ENCODE results near the gene TMEM239. TPM values are rescaled to one million over a fixed set of nuclear protein-coding genes. Genes with fewer than 3 reads are reported as not detected.

The TMEM239 gene
- polyA plus RNA-seq, 1 donor from 2014 or later, result not detected

DNA sequence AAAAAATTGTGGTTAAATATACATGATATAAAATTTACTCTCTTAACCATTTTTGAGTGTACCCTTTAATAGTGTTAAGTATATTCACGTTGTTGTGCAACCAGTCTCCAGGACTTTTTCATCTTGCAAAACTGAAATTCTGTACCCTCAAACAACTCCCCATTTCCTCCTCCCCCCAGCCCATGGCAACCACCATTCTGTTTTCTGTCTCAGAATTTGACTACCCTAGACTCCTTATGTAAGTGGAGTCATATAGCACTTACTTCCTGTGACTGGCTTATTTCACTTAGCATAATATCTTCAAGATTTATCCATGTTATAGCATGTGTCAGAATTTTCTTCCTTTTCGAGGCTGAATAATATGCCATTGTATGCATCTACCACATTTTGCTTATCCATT, 29.4 kb downstream of the TMEM239 start:
- Histone ChIP-seq H3K9me3 (ENCODE audit: low read length) (no peaks in the 10 kb centered on the region), H3K9ac (ENCODE audit: low read length) (no peak overlapping the region), H4K20me1 (ENCODE audit: insufficient read depth) (no peaks in the 10 kb centered on the region), H3K4me3 (ENCODE audit: low read length) (no peak overlapping the region), H2AFZ (ENCODE audit: low read depth, low read length) (no peak overlapping the region), H3K27ac (ENCODE audit: low read length) (no peak overlapping the region), H3K27me3 (ENCODE audit: insufficient read depth, low read depth, low read length) (no peaks in the 10 kb centered on the region), H3F3A (ENCODE audit: insufficient read depth, low read length, poor library complexity, severe bottlenecking) (no peaks in the 10 kb centered on the region), H3K79me2 (replicated peaks; ENCODE audit: insufficient read depth, low read length) (peaks cover 3% of the 10 kb centered on the region), H3K4me2 (ENCODE audit: low read length) (no peak overlapping the region), H3K9me2 (ENCODE audit: insufficient read depth, low read length) (no peaks in the 10 kb centered on the region), H3K36me3 (ENCODE audit: insufficient read depth, low read length) (no peaks in the 10 kb centered on the region)
- TF ChIP-seq SMC3 (conservative IDR thresholded peaks at IDR 0.05; ENCODE audit: poor library complexity) (no peak), MXI1 (conservative IDR thresholded peaks at IDR 0.05; ENCODE audit: poor library complexity, severe bottlenecking) (no peak), TAF1 (IDR thresholded peaks at IDR 0.05; ENCODE audit: low read depth) (no peak), EZH2 (IDR thresholded peaks at IDR 0.05; ENCODE audit: borderline replicate concordance, insufficient read depth, low read length, poor library complexity, severe bottlenecking) (no peak), RAD21 (conservative IDR thresholded peaks at IDR 0.05) (no peak), POLR2AphosphoS5 (IDR thresholded peaks at IDR 0.05) (no peak), EP300 (conservative IDR thresholded peaks at IDR 0.05; ENCODE audit: poor library complexity, severe bottlenecking) (no peak)
- TF ChIP-seq, protein P1, sequence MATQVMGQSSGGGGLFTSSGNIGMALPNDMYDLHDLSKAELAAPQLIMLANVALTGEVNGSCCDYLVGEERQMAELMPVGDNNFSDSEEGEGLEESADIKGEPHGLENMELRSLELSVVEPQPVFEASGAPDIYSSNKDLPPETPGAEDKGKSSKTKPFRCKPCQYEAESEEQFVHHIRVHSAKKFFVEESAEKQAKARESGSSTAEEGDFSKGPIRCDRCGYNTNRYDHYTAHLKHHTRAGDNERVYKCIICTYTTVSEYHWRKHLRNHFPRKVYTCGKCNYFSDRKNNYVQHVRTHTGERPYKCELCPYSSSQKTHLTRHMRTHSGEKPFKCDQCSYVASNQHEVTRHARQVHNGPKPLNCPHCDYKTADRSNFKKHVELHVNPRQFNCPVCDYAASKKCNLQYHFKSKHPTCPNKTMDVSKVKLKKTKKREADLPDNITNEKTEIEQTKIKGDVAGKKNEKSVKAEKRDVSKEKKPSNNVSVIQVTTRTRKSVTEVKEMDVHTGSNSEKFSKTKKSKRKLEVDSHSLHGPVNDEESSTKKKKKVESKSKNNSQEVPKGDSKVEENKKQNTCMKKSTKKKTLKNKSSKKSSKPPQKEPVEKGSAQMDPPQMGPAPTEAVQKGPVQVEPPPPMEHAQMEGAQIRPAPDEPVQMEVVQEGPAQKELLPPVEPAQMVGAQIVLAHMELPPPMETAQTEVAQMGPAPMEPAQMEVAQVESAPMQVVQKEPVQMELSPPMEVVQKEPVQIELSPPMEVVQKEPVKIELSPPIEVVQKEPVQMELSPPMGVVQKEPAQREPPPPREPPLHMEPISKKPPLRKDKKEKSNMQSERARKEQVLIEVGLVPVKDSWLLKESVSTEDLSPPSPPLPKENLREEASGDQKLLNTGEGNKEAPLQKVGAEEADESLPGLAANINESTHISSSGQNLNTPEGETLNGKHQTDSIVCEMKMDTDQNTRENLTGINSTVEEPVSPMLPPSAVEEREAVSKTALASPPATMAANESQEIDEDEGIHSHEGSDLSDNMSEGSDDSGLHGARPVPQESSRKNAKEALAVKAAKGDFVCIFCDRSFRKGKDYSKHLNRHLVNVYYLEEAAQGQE (IDR thresholded peaks at IDR 0.05; ENCODE audit: borderline replicate concordance), result no peak
- TF ChIP-seq, protein P2, sequence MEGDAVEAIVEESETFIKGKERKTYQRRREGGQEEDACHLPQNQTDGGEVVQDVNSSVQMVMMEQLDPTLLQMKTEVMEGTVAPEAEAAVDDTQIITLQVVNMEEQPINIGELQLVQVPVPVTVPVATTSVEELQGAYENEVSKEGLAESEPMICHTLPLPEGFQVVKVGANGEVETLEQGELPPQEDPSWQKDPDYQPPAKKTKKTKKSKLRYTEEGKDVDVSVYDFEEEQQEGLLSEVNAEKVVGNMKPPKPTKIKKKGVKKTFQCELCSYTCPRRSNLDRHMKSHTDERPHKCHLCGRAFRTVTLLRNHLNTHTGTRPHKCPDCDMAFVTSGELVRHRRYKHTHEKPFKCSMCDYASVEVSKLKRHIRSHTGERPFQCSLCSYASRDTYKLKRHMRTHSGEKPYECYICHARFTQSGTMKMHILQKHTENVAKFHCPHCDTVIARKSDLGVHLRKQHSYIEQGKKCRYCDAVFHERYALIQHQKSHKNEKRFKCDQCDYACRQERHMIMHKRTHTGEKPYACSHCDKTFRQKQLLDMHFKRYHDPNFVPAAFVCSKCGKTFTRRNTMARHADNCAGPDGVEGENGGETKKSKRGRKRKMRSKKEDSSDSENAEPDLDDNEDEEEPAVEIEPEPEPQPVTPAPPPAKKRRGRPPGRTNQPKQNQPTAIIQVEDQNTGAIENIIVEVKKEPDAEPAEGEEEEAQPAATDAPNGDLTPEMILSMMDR (IDR thresholded peaks at IDR 0.05; ENCODE audit: poor library complexity, severe bottlenecking), result no peak

DNA sequence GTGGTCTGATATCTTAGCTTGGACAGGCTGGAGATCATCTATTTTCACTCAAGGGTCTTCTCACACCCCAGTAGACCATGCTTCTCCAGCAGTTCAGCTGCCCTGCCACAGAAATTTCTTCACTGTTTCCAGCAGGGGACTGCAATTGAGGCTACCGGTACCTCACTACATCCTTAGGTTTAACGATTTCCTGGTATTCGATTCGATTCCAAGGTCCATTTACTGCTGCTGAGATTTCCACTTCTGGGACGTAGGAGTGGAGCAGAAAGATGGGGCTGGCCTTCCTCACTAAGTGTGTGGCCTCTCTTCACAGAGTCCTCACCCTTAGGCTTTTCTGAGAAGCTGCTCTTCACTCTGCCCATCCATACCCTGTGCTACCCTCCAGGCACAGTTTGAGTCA, 30.5 kb downstream of the TMEM239 start:
- H3K4me2 ChIP-seq (ENCODE audit: low read length), result no peak overlapping the region
- H3K79me2 ChIP-seq (replicated peaks; ENCODE audit: insufficient read depth, low read length), result no peaks in the 10 kb centered on the region
- no peaks in the 10 kb centered on the region for H3K36me3 ChIP-seq (ENCODE audit: insufficient read depth, low read length)
- H3K27me3 ChIP-seq (ENCODE audit: insufficient read depth, low read depth, low read length), result no peaks in the 10 kb centered on the region
- no peaks in the 10 kb centered on the region for H3F3A ChIP-seq (ENCODE audit: insufficient read depth, low read length, poor library complexity, severe bottlenecking)
- TF ChIP-seq EZH2 (IDR thresholded peaks at IDR 0.05; ENCODE audit: borderline replicate concordance, insufficient read depth, low read length, poor library complexity, severe bottlenecking), result no peak
- no peak for TF ChIP-seq EP300 (conservative IDR thresholded peaks at IDR 0.05; ENCODE audit: poor library complexity, severe bottlenecking)
- no peak for TF ChIP-seq MXI1 (conservative IDR thresholded peaks at IDR 0.05; ENCODE audit: poor library complexity, severe bottlenecking)
- TF ChIP-seq RAD21 (conservative IDR thresholded peaks at IDR 0.05), result no peak
- no peak for TF ChIP-seq TAF1 (IDR thresholded peaks at IDR 0.05; ENCODE audit: low read depth)
- TF ChIP-seq POLR2AphosphoS5 (IDR thresholded peaks at IDR 0.05), result no peak
- TF ChIP-seq, protein P1 (IDR thresholded peaks at IDR 0.05; ENCODE audit: borderline replicate concordance), result no peak
- TF ChIP-seq SMC3 (conservative IDR thresholded peaks at IDR 0.05; ENCODE audit: poor library complexity), result no peak
- TF ChIP-seq, protein P2 (IDR thresholded peaks at IDR 0.05; ENCODE audit: poor library complexity, severe bottlenecking), result no peak
- H4K20me1 ChIP-seq (ENCODE audit: insufficient read depth), result no peaks in the 10 kb centered on the region
- no peak overlapping the region for H3K27ac ChIP-seq (ENCODE audit: low read length)
- H3K9me2 ChIP-seq (ENCODE audit: insufficient read depth, low read length), result no peaks in the 10 kb centered on the region
- H2AFZ ChIP-seq (ENCODE audit: low read depth, low read length), result no peak overlapping the region
- H3K4me3 ChIP-seq (ENCODE audit: low read length), result no peak overlapping the region
- no peaks in the 10 kb centered on the region for H3K9me3 ChIP-seq (ENCODE audit: low read length)
- no peak overlapping the region for H3K9ac ChIP-seq (ENCODE audit: low read length)

Data from neural cell (in vitro differentiated cells).